ENCODE results near the gene TCEAL5. TPM values are rescaled to one million over a fixed set of nuclear protein-coding genes. Genes with fewer than 3 reads are reported as not detected.

TCEAL5 gene
- total and polyA plus RNA-seq, 7 donors, result 0.08 to 0.09 TPM; not detected in 5

DNA sequence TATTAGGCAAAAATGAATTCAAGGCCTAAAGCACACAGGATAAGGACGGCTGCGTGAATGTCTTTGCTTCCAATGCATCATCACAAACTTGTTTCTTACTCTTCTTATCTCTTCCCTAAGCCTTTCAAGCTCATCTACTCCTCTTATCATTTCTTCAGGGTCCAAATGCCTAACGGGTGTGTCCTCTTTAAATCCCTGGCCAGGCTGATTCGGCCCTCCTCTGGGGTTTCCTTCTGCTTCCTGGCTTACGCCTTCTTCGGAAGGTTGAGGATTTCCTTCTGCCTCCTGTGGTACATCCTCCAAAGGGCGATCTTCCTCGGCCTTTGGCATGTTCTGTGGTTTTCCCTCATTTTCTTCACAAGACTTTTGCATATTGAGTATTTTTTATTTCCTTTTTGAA, 22.9 kb downstream of the TCEAL5 start:
- Histone ChIP-seq H3K4me3 (peak overlapping the region; percentile 65), H3K27me3 (ENCODE audit: insufficient read depth in 3 of 3, low read length in 2 of 3) (no peaks in the 10 kb centered on the region), H3K27ac (peak overlapping the region; percentile 62), H3K36me3 (ENCODE audit: insufficient read depth in 1 of 2, low read depth in 1 of 2) (no peaks in the 10 kb centered on the region), H3K4me1 (no peaks in the 10 kb centered on the region), H3K9me3 (no peaks in the 10 kb centered on the region)
- intact Hi-C loops (cut with DNase I), result loop anchor here in 1 of 2 donors (5.0 kb wide), 1 partner anchor 41 kb away; no protein-coding TSS in a partner anchor
- DNase-seq (no peak), ATAC-seq (peak in 1 of 4 donors; percentile 44)
- 28 to 42% (median 32%) methylated on average over 8 of the region's 8 CpGs for WGBS, 3 donors
- TF ChIP-seq, protein P1, sequence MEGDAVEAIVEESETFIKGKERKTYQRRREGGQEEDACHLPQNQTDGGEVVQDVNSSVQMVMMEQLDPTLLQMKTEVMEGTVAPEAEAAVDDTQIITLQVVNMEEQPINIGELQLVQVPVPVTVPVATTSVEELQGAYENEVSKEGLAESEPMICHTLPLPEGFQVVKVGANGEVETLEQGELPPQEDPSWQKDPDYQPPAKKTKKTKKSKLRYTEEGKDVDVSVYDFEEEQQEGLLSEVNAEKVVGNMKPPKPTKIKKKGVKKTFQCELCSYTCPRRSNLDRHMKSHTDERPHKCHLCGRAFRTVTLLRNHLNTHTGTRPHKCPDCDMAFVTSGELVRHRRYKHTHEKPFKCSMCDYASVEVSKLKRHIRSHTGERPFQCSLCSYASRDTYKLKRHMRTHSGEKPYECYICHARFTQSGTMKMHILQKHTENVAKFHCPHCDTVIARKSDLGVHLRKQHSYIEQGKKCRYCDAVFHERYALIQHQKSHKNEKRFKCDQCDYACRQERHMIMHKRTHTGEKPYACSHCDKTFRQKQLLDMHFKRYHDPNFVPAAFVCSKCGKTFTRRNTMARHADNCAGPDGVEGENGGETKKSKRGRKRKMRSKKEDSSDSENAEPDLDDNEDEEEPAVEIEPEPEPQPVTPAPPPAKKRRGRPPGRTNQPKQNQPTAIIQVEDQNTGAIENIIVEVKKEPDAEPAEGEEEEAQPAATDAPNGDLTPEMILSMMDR (IDR thresholded peaks at IDR 0.05), result no peak

DNA sequence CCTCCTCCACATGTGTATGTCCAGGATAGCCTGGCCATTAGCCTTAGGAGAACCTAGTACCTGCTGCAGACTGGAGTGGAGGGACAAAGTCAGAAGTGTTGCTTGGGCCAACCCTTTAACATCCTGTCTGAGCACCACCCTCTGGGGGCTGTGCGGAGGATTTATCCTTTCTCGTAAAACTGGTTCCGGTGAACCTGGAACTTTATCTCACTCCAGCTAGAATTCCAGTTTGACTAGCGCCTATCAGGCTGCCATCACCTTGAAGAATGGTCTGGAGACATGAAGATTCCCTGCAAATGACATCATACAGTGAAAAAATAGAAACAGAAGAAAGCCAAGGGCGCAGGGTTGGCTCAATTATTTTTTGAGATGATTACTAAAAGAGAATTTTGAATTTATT, 25.6 kb downstream of the TCEAL5 start:
- ATAC-seq (no peak), DNase-seq (no peak)
- WGBS, 3 donors, result 60 to 82% (median 67%) methylated on average over 5 of the region's 5 CpGs
- Histone ChIP-seq H3K36me3 (ENCODE audit: insufficient read depth in 1 of 2, low read depth in 1 of 2) (no peaks in the 10 kb centered on the region), H3K27me3 (ENCODE audit: insufficient read depth in 3 of 3, low read length in 2 of 3) (no peaks in the 10 kb centered on the region), H3K4me1 (no peaks in the 10 kb centered on the region), H3K4me3 (no peak overlapping the region), H3K27ac (no peak overlapping the region), H3K9me3 (no peaks in the 10 kb centered on the region)
- intact Hi-C loops (cut with DNase I), result loop anchor here in 1 of 2 donors (5.0 kb wide), 1 partner anchor 39 kb away; no protein-coding TSS in a partner anchor
- TF ChIP-seq, protein P1 (IDR thresholded peaks at IDR 0.05), result no peak

DNA sequence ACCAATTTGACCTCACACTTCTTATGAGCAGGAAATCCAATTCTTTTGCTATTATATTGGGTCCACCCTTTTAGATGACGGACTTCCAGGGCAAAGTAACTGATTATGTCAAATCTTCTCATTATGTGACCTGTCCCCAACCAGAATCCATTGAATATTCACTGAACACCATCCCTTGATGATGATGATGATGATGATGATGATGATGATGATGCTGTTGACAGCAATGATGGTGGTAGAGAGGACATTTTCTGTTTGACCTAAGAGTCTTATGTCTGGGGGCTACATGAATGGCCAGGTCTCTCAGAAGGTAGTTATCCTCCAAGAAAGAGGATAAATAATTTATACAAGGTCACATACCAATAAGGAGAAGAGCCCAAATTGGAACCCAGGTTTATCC, 26.7 kb downstream of the TCEAL5 start:
- H3K9me3 ChIP-seq, result no peaks in the 10 kb centered on the region
- H3K4me3 ChIP-seq, result no peak overlapping the region
- 61 to 85% (median 71%) methylated on average over 1 of the region's 1 CpG for WGBS, 3 donors
- no peak for ATAC-seq
- no peaks in the 10 kb centered on the region for H3K36me3 ChIP-seq (ENCODE audit: insufficient read depth in 1 of 2, low read depth in 1 of 2)
- H3K4me1 ChIP-seq, result no peaks in the 10 kb centered on the region
- TF ChIP-seq, protein P1 (IDR thresholded peaks at IDR 0.05), result no peak
- H3K27me3 ChIP-seq (ENCODE audit: insufficient read depth in 3 of 3, low read length in 2 of 3), result no peaks in the 10 kb centered on the region
- no peak for DNase-seq
- intact Hi-C loops (cut with DNase I), result loop anchor here in 1 of 2 donors (5.0 kb wide), 1 partner anchor 38 kb away; no protein-coding TSS in a partner anchor
- H3K27ac ChIP-seq, result no peak overlapping the region

DNA sequence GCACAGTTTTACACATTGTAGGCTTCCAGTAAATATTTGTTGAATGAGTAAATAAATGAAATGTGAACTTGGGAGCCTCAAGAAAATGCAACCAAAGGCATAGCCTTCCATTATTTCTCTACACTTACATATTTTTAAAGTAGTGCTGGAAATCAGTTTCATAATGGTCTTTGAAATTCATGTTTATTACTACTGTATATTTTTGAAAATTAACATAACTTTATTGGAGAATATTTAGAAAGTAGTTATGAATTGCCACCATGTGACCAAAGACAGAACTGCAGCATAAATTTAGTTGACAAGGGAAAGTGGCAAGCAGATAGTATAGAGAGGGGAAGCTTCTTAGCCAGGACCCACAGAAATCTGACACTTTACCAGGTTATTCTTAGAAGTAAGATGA, 28.0 kb downstream of the TCEAL5 start:
- H3K27ac ChIP-seq, result no peak overlapping the region
- intact Hi-C loops (cut with DNase I), result no loop called here
- H3K27me3 ChIP-seq (ENCODE audit: insufficient read depth in 3 of 3, low read length in 2 of 3), result no peaks in the 10 kb centered on the region
- H3K4me3 ChIP-seq, result no peak overlapping the region
- no peak for DNase-seq
- TF ChIP-seq, protein P1 (IDR thresholded peaks at IDR 0.05), result peak; percentile 41
- H3K36me3 ChIP-seq (ENCODE audit: insufficient read depth in 1 of 2, low read depth in 1 of 2), result no peaks in the 10 kb centered on the region
- no peaks in the 10 kb centered on the region for H3K4me1 ChIP-seq
- no peak for ATAC-seq
- H3K9me3 ChIP-seq, result no peaks in the 10 kb centered on the region

DNA sequence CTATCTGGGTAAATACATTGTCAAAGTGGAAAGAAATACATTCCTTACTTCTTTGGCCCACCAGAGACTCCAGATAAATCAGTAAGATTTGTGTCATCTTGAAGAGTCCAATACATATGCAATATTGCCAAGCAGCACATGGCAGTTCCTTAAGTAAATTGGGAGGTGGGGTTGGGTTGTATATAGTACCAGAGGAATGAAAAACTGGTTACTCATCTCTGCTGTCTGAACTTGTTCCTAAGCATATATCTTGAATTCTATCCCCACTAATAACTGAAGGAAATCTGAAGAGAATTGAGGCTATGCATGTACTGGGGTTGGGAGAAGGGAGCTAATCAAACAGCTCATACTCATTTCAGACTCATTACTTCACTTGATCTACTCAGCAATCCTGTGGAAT, 36.4 kb downstream of the TCEAL5 start:
- TF ChIP-seq, protein P1 (IDR thresholded peaks at IDR 0.05), result no peak
- DNase-seq, result no peak
- Histone ChIP-seq H3K27me3 (ENCODE audit: insufficient read depth in 3 of 3, low read length in 2 of 3) (peaks cover 0 to 4% (median 0%) of the 10 kb centered on the region in 3 donors), H3K4me3 (no peak overlapping the region), H3K4me1 (no peaks in the 10 kb centered on the region), H3K9me3 (no peaks in the 10 kb centered on the region), H3K27ac (no peak overlapping the region), H3K36me3 (ENCODE audit: insufficient read depth in 1 of 2, low read depth in 1 of 2) (no peaks in the 10 kb centered on the region)
- intact Hi-C loops (cut with DNase I), result no loop called here
- ATAC-seq, result no peak
